NOMO-1 treated with DMSO at 0.1 percent for 48 hours (cell line): ENCODE data around the gene STXBP5L.
"Not testable (repeated sequence)": the region's sequence is repeated elsewhere in the genome, so short reads cannot be mapped to it uniquely, and the experiment has no call there.

Experiments used
- DNase-seq: peaks from one replicate; lab custom pipeline; 2025; ENCODE audit not compliant: unreplicated experiment; lab: John Stamatoyannopoulos, UW

Gene STXBP5L

GRCh38 chr3:120908030-120908794 lies at the start of gene STXBP5L:
Gene STXBP5L (plus strand): TSS chr3:120908205. CDS start chr3:120909579, 1,374 bp downstream.
- DNase-seq = peak; percentile 30

GRCh38 chr3:120858521-120858920 lies 49.5 kb upstream of the STXBP5L start:
- no peak for DNase-seq

- DNase-seq = no peak
Observed at GRCh38 chr3:120864541-120864940, 43.5 kb upstream of the STXBP5L start.

- DNase-seq = no peak
Observed at GRCh38 chr3:120875507-120875906, 32.5 kb upstream of the STXBP5L start.

GRCh38 chr3:120875989-120876388 lies 32.0 kb upstream of the STXBP5L start:
- no peak for DNase-seq

GRCh38 chr3:120879411-120879810 lies 28.6 kb upstream of the STXBP5L start:
- DNase-seq = no peak

GRCh38 chr3:120892921-120893320 lies 15.1 kb upstream of the STXBP5L start:
- DNase-seq = no peak

- no peak for DNase-seq
Observed at GRCh38 chr3:120894316-120895057, 13.5 kb upstream of the STXBP5L start.

- DNase-seq = not testable (repeated sequence)
Observed at GRCh38 chr3:120901716-120902115, 6.3 kb upstream of the STXBP5L start.

- no peak for DNase-seq
Observed at GRCh38 chr3:120903221-120903620, 4.8 kb upstream of the STXBP5L start.

GRCh38 chr3:120907659-120908029 lies 361 bp upstream of the STXBP5L start:
- DNase-seq = no peak

GRCh38 chr3:120908795-120909601 lies 993 bp downstream of the STXBP5L start:
- no peak for DNase-seq

- no peak for DNase-seq
Observed at GRCh38 chr3:120909602-120909878, 1.5 kb downstream of the STXBP5L start.

- DNase-seq = no peak
Observed at GRCh38 chr3:120926146-120926545, 18.1 kb downstream of the STXBP5L start.

- no peak for DNase-seq
Observed at GRCh38 chr3:120928991-120929390, 21.0 kb downstream of the STXBP5L start.

GRCh38 chr3:120931593-120931992 lies 23.6 kb downstream of the STXBP5L start:
- DNase-seq = no peak

GRCh38 chr3:120956143-120956542 lies 48.1 kb downstream of the STXBP5L start:
- DNase-seq = no peak

- no peak for DNase-seq
Observed at GRCh38 chr3:120982608-120983320, 74.8 kb downstream of the STXBP5L start.

GRCh38 chr3:120983321-120983665 lies 75.3 kb downstream of the STXBP5L start:
- DNase-seq = no peak

GRCh38 chr3:120983841-120984240 lies 75.8 kb downstream of the STXBP5L start:
- no peak for DNase-seq

- no peak for DNase-seq
Observed at GRCh38 chr3:120985242-120985641, 77.2 kb downstream of the STXBP5L start.
